GM23338 (cell line): ENCODE measurements around the gene FOXO3. TPM values are rescaled to one million over a fixed set of nuclear protein-coding genes. Genes with fewer than 3 reads are reported as not detected.

Source experiments
- ATAC-seq: fragments of 200-7000 bp; cut with Tn5 transposase; 3 replicates; pipeline ENCODE4 v1.9.1; 2020
- DNase-seq: peaks from one replicate; pipeline ENCODE4 v3.0.0-alpha.2; 2015; ENCODE audit warnings: low spot score
- H2AFZ ChIP-seq: fragments of 200-600 bp; sonication (generic); 2 replicates; pipeline ENCODE4 v1.8.0; 2016; ENCODE audit warnings: antibody characterized with exemption, mild to moderate bottlenecking, moderate library complexity
- H3F3A ChIP-seq: fragments of 200-600 bp; sonication (generic); replicated peaks from 2 replicates; pipeline ENCODE4 v1.8.0; 2017; ENCODE audit warnings: antibody characterized with exemption, mixed run types, low read depth
- H3K27ac ChIP-seq: fragments of 200-600 bp; sonication (generic); 2 replicates; pipeline ENCODE4 v1.6.1; 2016; ENCODE audit warnings: low read depth
- H3K27me3 ChIP-seq: fragments of 200-600 bp; sonication (generic); 2 replicates; pipeline ENCODE4 v1.8.0; 2016; ENCODE audit warnings: mild to moderate bottlenecking, mixed run types, moderate library complexity; ENCODE audit not compliant: insufficient read depth
- H3K36me3 ChIP-seq: fragments of 200-600 bp; sonication (generic); 2 replicates; pipeline ENCODE4 v1.8.0; 2016; ENCODE audit warnings: mild to moderate bottlenecking; ENCODE audit not compliant: insufficient read depth
- H3K4me1 ChIP-seq: fragments of 200-600 bp; sonication (generic); 2 replicates; pipeline ENCODE4 v1.8.0; 2016; ENCODE audit warnings: mild to moderate bottlenecking, moderate library complexity; ENCODE audit not compliant: insufficient read depth
- H3K4me2 ChIP-seq: fragments of 200-600 bp; sonication (generic); 2 replicates; pipeline ENCODE4 v1.7.1; 2017; ENCODE audit warnings: mixed run types
- H3K4me3 ChIP-seq: fragments of 200-600 bp; sonication (generic); 2 replicates; pipeline ENCODE4 v1.6.1; 2016; ENCODE audit warnings: mixed run types
- H3K79me2 ChIP-seq: fragments of 200-600 bp; sonication (generic); replicated peaks from 2 replicates; pipeline ENCODE4 v1.8.0; 2017; ENCODE audit warnings: mild to moderate bottlenecking; ENCODE audit not compliant: insufficient read depth
- H3K9me2 ChIP-seq: fragments of 200-600 bp; sonication (generic); 2 replicates; pipeline ENCODE4 v1.8.0; 2017; ENCODE audit not compliant: insufficient read depth
- H4K20me1 ChIP-seq: fragments of 200-600 bp; sonication (generic); replicated peaks from 2 replicates; pipeline ENCODE4 v1.8.0; 2017; ENCODE audit warnings: mild to moderate bottlenecking; ENCODE audit not compliant: insufficient read depth
- H3K27ac Mint-ChIP-seq: 2 replicates; pipeline ENCODE4 v1.8.0; 2020; ENCODE audit warnings: inconsistent platforms, mild to moderate bottlenecking, moderate library complexity, mixed read lengths
- H3K27me3 Mint-ChIP-seq: 3 replicates; pipeline ENCODE4 v1.8.0; 2022; ENCODE audit warnings: low read depth, mild to moderate bottlenecking, moderate library complexity, mixed read lengths, inconsistent platforms; ENCODE audit not compliant: insufficient read depth, poor library complexity
- H3K36me3 Mint-ChIP-seq: 3 replicates; pipeline ENCODE4 v1.8.0; 2021; ENCODE audit warnings: low read depth, mild to moderate bottlenecking, inconsistent platforms, moderate library complexity, mixed read lengths
- H3K4me1 Mint-ChIP-seq: 3 replicates; pipeline ENCODE4 v1.8.0; 2020; ENCODE audit warnings: mild to moderate bottlenecking, inconsistent platforms, mixed read lengths
- H3K4me3 Mint-ChIP-seq: 3 replicates; pipeline ENCODE4 v1.8.0; 2021; ENCODE audit warnings: moderate library complexity, mild to moderate bottlenecking, inconsistent platforms, mixed read lengths
- H3K9me3 Mint-ChIP-seq: 3 replicates; pipeline ENCODE4 v1.8.0; 2020; ENCODE audit warnings: moderate library complexity, mild to moderate bottlenecking, inconsistent platforms, mixed read lengths
- CREB1 ChIP-seq: fragments of 250-450 bp; sonication (Bioruptor Pico); IDR thresholded peaks from 2 replicates; pipeline ENCODE4 v1.5.0; 2020; ENCODE audit warnings: low read depth, mild to moderate bottlenecking, moderate library complexity
- EZH2 ChIP-seq: fragments of 200-600 bp; sonication (generic); IDR thresholded peaks from one replicate; pipeline ENCODE4 v1.8.0; 2017; ENCODE audit warnings: antibody characterized with exemption, mild to moderate bottlenecking, low read depth; ENCODE audit not compliant: unreplicated experiment
- EZH2phosphoT487 ChIP-seq: fragments of 200-600 bp; sonication (generic); IDR thresholded peaks from one replicate; pipeline ENCODE4 v1.8.1; 2018; ENCODE audit warnings: antibody characterized with exemption; ENCODE audit not compliant: unreplicated experiment
- JUNB ChIP-seq: IDR thresholded peaks from one replicate; pipeline ENCODE4 v1.6.1; 2016; ENCODE audit warnings: antibody characterized with exemption; ENCODE audit not compliant: unreplicated experiment
- NANOG ChIP-seq: IDR thresholded peaks from 2 replicates; pipeline ENCODE4 v1.6.1; 2016; ENCODE audit warnings: antibody characterized with exemption, borderline replicate concordance
- POLR2AphosphoS5 ChIP-seq: IDR thresholded peaks from 2 replicates; pipeline ENCODE4 v1.6.1; 2016; ENCODE audit warnings: antibody characterized with exemption, low read depth
- STAT1 ChIP-seq: IDR thresholded peaks from one replicate; pipeline ENCODE4 v1.6.1; 2016; ENCODE audit warnings: antibody characterized with exemption; ENCODE audit not compliant: unreplicated experiment
- ZNF114 ChIP-seq: fragments of 250-450 bp; sonication (Bioruptor Pico); IDR thresholded peaks from 2 replicates; pipeline ENCODE4 v1.5.0; 2020; ENCODE audit warnings: mild to moderate bottlenecking, moderate library complexity
- ZNF331 ChIP-seq: fragments of 250-450 bp; sonication (Bioruptor Pico); IDR thresholded peaks from 2 replicates; pipeline ENCODE4 v1.5.0; 2020; ENCODE audit warnings: low read depth, mild to moderate bottlenecking, moderate library complexity
- polyA plus RNA-seq: library from polyadenylated mRNA; unstranded; fragments of >200 nt; fragmentation: Nextera tagmentation; extraction: Ambion mirVana; gene quantifications from 2 replicates; pipeline ENCODE4 v1.2.1, GENCODE V29; 2016
- total RNA-seq: library from RNA; depleted of rRNA; stranded (reverse); fragments of >200 nt; shearing (Covaris generic); gene quantifications from 2 replicates; pipeline ENCODE4 v1.2.3, GENCODE V29; 2014
- TF ChIP-seq, protein P1 (sequence below): fragments of 250-450 bp; sonication (Bioruptor Pico); IDR thresholded peaks from 2 replicates; pipeline ENCODE4 v1.5.0; 2020; ENCODE audit warnings: mild to moderate bottlenecking, moderate library complexity
- TF ChIP-seq, protein P2 (sequence below): IDR thresholded peaks from one replicate; pipeline ENCODE4 v1.6.1; 2018; ENCODE audit warnings: antibody characterized with exemption; ENCODE audit not compliant: unreplicated experiment
- TF ChIP-seq, protein P3 (sequence below): IDR thresholded peaks from 2 replicates; pipeline ENCODE4 v1.6.1; 2016; ENCODE audit warnings: antibody characterized with exemption
- TF ChIP-seq, protein P4 (sequence below), 2 experiments: fragments of 200-600 bp in 1 of 2; sonication (generic) in 1 of 2; conservative IDR thresholded peaks; 2 replicates each; pipeline versions ENCODE4 v1.5.1 to v1.6.1; 2016 to 2017; ENCODE audit warnings: antibody characterized with exemption in 2 of 2, low read depth in 2 of 2, mild to moderate bottlenecking in 2 of 2, moderate library complexity in 1 of 2

FOXO3 gene
- total and polyA plus RNA-seq, 2 experiments from 2014 or later, result 9.8 to 20.2 TPM

DNA sequence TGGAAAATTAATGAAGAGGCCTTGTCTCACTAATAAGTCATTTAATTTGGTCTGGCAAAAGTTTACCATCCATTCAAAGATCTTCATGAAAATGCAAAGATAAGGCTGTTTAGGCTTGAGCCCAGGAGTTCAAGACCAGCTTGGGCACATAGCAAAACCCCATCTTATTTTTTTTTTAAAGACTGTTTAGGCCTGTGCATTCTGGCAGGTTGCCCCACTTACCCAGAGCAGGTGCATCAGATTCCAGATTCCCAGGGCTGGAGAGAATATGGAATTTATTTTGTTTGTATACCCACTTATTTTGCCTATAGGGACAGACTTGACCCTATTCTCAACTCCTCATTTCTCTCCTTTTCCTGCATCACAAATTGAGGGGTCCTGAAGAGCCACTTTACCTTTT is 5.7 kb downstream of the FOXO3 start:
- H3K4me2 ChIP-seq, result no peak overlapping the region
- no peaks in the 10 kb centered on the region for H3F3A ChIP-seq
- peaks cover 32% of the 10 kb centered on the region for H3K4me1 ChIP-seq
- no peak overlapping the region for H3K27ac ChIP-seq
- DNase-seq, result no peak
- no peak overlapping the region for H3K27ac Mint-ChIP-seq
- H3K27me3 Mint-ChIP-seq, result peaks cover 17% of the 10 kb centered on the region
- H3K79me2 ChIP-seq, result peaks cover 94% of the 10 kb centered on the region
- peaks cover 26% of the 10 kb centered on the region for H3K27me3 ChIP-seq
- no peak overlapping the region for H3K4me3 ChIP-seq
- no peak overlapping the region for H3K4me3 Mint-ChIP-seq
- TF ChIP-seq CREB1 (no peak), ZNF331 (CRISPR knock-in tag) (no peak), NANOG (no peak), STAT1 (no peak), ZNF114 (CRISPR knock-in tag) (no peak), POLR2AphosphoS5 (no peak), EZH2phosphoT487 (no peak), EZH2 (no peak), JUNB (no peak)
- TF ChIP-seq, protein P1, sequence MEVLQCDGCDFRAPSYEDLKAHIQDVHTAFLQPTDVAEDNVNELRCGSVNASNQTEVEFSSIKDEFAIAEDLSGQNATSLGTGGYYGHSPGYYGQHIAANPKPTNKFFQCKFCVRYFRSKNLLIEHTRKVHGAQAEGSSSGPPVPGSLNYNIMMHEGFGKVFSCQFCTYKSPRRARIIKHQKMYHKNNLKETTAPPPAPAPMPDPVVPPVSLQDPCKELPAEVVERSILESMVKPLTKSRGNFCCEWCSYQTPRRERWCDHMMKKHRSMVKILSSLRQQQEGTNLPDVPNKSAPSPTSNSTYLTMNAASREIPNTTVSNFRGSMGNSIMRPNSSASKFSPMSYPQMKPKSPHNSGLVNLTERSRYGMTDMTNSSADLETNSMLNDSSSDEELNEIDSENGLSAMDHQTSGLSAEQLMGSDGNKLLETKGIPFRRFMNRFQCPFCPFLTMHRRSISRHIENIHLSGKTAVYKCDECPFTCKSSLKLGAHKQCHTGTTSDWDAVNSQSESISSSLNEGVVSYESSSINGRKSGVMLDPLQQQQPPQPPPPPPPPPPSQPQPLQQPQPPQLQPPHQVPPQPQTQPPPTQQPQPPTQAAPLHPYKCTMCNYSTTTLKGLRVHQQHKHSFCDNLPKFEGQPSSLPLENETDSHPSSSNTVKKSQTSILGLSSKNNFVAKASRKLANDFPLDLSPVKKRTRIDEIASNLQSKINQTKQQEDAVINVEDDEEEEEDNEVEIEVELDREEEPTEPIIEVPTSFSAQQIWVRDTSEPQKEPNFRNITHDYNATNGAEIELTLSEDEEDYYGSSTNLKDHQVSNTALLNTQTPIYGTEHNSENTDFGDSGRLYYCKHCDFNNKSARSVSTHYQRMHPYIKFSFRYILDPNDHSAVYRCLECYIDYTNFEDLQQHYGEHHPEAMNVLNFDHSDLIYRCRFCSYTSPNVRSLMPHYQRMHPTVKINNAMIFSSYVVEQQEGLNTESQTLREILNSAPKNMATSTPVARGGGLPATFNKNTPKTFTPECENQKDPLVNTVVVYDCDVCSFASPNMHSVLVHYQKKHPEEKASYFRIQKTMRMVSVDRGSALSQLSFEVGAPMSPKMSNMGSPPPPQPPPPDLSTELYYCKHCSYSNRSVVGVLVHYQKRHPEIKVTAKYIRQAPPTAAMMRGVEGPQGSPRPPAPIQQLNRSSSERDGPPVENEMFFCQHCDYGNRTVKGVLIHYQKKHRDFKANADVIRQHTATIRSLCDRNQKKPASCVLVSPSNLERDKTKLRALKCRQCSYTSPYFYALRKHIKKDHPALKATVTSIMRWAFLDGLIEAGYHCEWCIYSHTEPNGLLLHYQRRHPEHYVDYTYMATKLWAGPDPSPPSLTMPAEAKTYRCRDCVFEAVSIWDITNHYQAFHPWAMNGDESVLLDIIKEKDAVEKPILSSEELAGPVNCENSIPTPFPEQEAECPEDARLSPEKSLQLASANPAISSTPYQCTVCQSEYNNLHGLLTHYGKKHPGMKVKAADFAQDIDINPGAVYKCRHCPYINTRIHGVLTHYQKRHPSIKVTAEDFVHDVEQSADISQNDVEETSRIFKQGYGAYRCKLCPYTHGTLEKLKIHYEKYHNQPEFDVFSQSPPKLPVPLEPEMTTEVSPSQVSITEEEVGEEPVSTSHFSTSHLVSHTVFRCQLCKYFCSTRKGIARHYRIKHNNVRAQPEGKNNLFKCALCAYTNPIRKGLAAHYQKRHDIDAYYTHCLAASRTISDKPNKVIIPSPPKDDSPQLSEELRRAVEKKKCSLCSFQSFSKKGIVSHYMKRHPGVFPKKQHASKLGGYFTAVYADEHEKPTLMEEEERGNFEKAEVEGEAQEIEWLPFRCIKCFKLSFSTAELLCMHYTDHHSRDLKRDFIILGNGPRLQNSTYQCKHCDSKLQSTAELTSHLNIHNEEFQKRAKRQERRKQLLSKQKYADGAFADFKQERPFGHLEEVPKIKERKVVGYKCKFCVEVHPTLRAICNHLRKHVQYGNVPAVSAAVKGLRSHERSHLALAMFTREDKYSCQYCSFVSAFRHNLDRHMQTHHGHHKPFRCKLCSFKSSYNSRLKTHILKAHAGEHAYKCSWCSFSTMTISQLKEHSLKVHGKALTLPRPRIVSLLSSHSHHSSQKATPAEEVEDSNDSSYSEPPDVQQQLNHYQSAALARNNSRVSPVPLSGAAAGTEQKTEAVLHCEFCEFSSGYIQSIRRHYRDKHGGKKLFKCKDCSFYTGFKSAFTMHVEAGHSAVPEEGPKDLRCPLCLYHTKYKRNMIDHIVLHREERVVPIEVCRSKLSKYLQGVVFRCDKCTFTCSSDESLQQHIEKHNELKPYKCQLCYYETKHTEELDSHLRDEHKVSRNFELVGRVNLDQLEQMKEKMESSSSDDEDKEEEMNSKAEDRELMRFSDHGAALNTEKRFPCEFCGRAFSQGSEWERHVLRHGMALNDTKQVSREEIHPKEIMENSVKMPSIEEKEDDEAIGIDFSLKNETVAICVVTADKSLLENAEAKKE, result no peak
- TF ChIP-seq, protein P2, sequence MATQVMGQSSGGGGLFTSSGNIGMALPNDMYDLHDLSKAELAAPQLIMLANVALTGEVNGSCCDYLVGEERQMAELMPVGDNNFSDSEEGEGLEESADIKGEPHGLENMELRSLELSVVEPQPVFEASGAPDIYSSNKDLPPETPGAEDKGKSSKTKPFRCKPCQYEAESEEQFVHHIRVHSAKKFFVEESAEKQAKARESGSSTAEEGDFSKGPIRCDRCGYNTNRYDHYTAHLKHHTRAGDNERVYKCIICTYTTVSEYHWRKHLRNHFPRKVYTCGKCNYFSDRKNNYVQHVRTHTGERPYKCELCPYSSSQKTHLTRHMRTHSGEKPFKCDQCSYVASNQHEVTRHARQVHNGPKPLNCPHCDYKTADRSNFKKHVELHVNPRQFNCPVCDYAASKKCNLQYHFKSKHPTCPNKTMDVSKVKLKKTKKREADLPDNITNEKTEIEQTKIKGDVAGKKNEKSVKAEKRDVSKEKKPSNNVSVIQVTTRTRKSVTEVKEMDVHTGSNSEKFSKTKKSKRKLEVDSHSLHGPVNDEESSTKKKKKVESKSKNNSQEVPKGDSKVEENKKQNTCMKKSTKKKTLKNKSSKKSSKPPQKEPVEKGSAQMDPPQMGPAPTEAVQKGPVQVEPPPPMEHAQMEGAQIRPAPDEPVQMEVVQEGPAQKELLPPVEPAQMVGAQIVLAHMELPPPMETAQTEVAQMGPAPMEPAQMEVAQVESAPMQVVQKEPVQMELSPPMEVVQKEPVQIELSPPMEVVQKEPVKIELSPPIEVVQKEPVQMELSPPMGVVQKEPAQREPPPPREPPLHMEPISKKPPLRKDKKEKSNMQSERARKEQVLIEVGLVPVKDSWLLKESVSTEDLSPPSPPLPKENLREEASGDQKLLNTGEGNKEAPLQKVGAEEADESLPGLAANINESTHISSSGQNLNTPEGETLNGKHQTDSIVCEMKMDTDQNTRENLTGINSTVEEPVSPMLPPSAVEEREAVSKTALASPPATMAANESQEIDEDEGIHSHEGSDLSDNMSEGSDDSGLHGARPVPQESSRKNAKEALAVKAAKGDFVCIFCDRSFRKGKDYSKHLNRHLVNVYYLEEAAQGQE, result no peak
- TF ChIP-seq, protein P3, sequence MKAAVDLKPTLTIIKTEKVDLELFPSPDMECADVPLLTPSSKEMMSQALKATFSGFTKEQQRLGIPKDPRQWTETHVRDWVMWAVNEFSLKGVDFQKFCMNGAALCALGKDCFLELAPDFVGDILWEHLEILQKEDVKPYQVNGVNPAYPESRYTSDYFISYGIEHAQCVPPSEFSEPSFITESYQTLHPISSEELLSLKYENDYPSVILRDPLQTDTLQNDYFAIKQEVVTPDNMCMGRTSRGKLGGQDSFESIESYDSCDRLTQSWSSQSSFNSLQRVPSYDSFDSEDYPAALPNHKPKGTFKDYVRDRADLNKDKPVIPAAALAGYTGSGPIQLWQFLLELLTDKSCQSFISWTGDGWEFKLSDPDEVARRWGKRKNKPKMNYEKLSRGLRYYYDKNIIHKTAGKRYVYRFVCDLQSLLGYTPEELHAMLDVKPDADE, result no peak
- TF ChIP-seq, protein P4, sequence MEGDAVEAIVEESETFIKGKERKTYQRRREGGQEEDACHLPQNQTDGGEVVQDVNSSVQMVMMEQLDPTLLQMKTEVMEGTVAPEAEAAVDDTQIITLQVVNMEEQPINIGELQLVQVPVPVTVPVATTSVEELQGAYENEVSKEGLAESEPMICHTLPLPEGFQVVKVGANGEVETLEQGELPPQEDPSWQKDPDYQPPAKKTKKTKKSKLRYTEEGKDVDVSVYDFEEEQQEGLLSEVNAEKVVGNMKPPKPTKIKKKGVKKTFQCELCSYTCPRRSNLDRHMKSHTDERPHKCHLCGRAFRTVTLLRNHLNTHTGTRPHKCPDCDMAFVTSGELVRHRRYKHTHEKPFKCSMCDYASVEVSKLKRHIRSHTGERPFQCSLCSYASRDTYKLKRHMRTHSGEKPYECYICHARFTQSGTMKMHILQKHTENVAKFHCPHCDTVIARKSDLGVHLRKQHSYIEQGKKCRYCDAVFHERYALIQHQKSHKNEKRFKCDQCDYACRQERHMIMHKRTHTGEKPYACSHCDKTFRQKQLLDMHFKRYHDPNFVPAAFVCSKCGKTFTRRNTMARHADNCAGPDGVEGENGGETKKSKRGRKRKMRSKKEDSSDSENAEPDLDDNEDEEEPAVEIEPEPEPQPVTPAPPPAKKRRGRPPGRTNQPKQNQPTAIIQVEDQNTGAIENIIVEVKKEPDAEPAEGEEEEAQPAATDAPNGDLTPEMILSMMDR (conservative IDR thresholded peaks at IDR 0.05; ENCODE audit: low read depth in 2 of 2), result no peak
- H3K4me1 Mint-ChIP-seq, result peaks cover 35% of the 10 kb centered on the region
- H4K20me1 ChIP-seq, result peaks cover 19% of the 10 kb centered on the region
- H3K9me2 ChIP-seq, result no peaks in the 10 kb centered on the region
- ATAC-seq, result no peak
- no peaks in the 10 kb centered on the region; the same call in 1 of the 2 replicates for H3K36me3 ChIP-seq
- peaks cover 6% of the 10 kb centered on the region; the same call in 2 of the 3 replicates for H3K9me3 Mint-ChIP-seq
- H2AFZ ChIP-seq, result no peak overlapping the region
- peaks cover 30% of the 10 kb centered on the region for H3K36me3 Mint-ChIP-seq
